ENCODE data around the gene GPC5.
A peak's percentile ranks its signal among the peaks of the same experiment; 100 is the strongest.
"Not testable (repeated sequence)": the region's sequence is repeated elsewhere in the genome, so short reads cannot be mapped to it uniquely, and the experiment has no call there.

The GPC5 gene

DNA sequence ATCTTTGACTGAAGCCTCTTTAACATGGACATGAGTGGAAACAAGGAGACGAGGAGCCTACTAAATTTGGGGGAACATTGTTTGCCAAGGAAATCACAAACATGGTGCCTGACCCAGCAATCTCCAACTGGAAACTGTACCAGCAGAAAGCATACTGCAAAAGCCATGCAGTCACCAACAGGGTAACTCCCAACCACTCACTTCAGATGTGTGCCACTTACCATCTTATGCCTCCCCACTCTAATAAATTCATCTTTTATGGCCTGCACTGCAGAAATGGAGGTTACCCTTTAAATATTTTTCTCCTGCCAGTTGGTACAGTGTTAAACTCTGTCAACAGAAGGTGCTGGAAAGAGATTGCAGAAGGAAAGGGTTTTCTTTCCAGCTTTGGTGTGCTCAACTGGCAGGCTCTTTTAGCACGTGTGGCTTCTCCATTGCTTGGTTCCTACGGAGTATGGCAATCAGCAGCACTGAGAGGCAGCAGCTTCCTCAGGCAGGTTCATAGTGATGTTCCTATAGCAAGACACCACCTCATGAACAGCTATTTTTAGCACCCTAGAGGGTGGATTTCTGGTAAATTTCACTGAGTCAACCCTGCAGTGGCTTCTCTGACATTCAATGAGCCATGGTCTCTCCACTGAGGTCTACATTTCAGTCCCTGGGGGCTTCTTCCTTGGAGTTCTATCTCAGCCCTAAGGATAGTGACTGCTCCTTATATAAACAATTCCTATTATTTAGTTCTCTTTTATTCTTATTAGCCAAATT is 29.6 kb upstream of the GPC5 start:
- no peak for FAIRE-seq

GRCh38 chr13:91369441-91369831 is 29.0 kb upstream of the GPC5 start:
- DNase-seq (ENCODE audit: low spot score) = peak; percentile 14

More for the DNA sequence above, 29.6 kb upstream of the GPC5 start:
- DNase-seq (ENCODE audit: low spot score) = peak; percentile 8

GRCh38 chr13:91370501-91370900 is 27.9 kb upstream of the GPC5 start:
- FAIRE-seq = no peak
- DNase-seq (ENCODE audit: low spot score) = no peak

More at GRCh38 chr13:91369441-91369831, 29.0 kb upstream of the GPC5 start:
- no peak for FAIRE-seq

GRCh38 chr13:91372911-91373310 is 25.5 kb upstream of the GPC5 start:
- DNase-seq (ENCODE audit: low spot score) (no peak), FAIRE-seq (no peak)

DNA sequence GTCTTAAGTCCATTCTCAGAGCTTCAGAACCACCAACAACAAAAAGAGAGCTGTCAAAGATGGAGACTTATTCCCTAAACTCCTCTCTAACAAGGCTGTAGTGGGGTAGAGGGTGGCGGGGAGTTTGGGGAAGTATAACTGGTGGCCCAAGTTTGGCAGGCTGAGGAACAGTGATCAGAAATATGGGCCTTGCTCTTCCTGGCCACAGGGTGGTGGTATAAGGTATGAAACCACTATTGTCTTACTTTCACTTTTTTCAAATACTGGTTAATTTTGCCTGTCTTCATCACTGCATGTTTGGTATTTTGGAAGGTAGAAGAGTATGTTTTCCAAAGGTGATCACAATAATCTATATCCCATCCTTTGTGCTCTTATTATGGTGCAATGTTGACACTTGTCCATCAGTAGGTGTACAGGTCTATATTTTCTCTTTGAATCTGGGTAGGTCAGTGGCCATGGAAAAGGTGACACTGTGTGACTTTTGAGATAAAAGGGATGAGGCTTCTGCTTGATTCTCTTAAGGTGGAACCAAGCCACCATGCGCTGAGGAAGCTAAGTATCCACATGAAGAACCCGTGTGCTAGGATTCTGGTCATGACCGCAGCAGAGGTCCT is 23.2 kb upstream of the GPC5 start:
- DNase-seq (ENCODE audit: low spot score) = no peak
- FAIRE-seq = no peak

GRCh38 chr13:91381371-91381770 is 17.1 kb upstream of the GPC5 start:
- FAIRE-seq (no peak), DNase-seq (ENCODE audit: low spot score) (no peak)

GRCh38 chr13:91383836-91384235 is 14.6 kb upstream of the GPC5 start:
- DNase-seq (ENCODE audit: low spot score) = no peak
- no peak for FAIRE-seq

GRCh38 chr13:91384896-91385295 is 13.5 kb upstream of the GPC5 start:
- FAIRE-seq (no peak), DNase-seq (ENCODE audit: low spot score) (no peak)

GRCh38 chr13:91389186-91389585 is 9.2 kb upstream of the GPC5 start:
- FAIRE-seq = no peak

GRCh38 chr13:91397595-91397994 is 826 bp upstream of the GPC5 start:
- DNase-seq (ENCODE audit: low spot score) (no peak), FAIRE-seq (no peak)

More at GRCh38 chr13:91389186-91389585, 9.2 kb upstream of the GPC5 start:
- DNase-seq (ENCODE audit: low spot score) = no peak

- DNase-seq (ENCODE audit: low spot score) = no peak
- no peak for FAIRE-seq
These were observed 1.0 kb downstream of the GPC5 start for GRCh38 chr13:91399189-91400062.

DNA sequence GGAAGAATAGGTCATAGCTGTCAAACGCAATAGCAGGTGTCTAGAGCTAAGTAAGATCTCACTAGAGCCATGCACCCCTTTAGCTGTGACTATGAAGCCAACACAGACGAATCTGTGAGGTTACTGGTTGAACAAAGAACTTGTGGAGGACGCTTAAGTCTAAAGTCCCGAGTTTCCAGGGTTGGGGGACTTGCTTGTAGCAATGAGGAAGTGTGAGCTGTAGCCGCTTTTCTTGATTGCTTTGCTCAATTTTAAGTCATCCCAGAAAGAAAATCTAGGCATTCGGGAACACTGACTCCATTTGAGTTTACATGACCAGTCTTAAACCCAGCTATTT is 1.6 kb downstream of the GPC5 start:
- FAIRE-seq (no peak), DNase-seq (ENCODE audit: low spot score) (no peak)

DNA sequence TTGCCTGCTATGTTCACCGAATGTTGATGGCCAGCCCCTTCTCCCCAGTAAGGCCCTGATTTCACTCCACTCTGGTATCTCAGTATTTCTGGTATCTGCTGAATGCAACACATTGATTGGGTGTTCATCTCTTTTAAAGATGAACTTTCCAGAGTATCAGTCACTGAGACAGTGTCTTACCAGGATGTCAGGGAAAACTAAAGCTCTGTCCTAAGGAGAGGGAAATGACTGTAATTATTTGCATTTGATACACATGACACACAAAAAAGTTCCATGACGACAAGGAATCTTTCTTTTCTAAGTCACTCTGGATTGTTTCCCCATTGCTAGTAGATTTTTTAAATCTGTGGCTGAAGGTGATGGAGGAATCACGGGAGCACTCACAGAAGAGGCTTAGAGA is 2.2 kb downstream of the GPC5 start:
- DNase-seq (ENCODE audit: low spot score) = no peak
- FAIRE-seq = no peak

GRCh38 chr13:91401920-91402319 is 3.5 kb downstream of the GPC5 start:
- FAIRE-seq (no peak), DNase-seq (ENCODE audit: low spot score) (no peak)

DNA sequence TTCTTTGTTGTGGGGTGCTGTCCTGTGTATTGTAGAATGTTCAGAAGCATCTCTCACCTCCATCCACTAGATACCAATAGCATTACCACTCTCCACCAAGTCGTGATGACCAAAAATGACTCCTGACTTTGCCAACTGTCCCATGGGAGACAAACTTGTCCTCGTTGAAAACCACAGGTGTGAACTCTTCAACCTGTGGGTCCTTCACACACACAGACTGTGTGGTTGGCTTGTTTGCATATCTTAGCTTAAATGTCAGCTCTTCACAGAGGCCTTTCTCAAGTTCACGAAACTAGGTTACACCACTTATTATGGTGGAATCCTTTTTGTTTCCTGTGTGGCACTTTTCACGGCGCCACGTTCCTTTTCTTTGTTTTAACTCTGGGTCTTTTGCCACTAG is 6.8 kb downstream of the GPC5 start:
- no peak for DNase-seq (ENCODE audit: low spot score)
- FAIRE-seq = no peak

DNA sequence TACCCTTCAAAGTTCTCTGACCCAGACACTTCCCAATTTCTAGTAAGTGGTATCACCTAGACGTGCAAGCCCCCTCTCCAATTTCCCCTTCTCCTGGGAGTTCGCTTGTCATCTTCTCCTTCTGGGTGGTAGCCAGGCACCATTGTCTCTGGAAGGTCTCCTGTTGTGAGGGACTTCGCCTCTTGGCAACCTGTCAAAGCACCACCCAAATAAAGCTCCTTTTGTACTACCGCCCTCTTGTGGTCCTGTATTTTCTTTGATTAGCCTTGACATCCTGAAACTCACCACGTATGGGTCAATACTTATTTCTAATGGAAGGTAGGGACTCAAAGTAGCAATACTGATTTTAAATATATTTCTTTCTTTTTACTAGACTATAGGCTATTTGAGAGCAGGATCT is 8.2 kb downstream of the GPC5 start:
- peak; percentile 25 for DNase-seq (ENCODE audit: low spot score)
- no peak for FAIRE-seq

DNA sequence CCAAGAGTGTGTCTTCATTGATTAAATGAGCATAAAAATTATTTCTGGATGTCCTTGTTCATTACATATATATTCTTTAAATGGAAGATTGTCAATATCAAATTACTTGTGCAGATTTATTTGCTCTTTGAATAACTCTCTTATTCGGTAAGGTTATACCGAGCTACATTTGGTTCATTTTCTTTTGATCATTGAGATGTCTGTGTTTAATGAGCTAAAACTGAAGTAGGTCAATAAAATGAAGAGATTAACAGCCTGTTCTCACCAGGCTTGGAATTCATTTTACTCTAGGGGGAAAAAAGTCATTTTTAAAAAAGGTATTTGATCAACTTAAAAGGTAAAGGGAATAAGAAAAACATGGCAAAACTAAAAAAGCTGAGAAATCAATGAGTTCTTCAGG is 10.6 kb downstream of the GPC5 start:
- no peak for FAIRE-seq
- DNase-seq (ENCODE audit: low spot score) = no peak

DNA sequence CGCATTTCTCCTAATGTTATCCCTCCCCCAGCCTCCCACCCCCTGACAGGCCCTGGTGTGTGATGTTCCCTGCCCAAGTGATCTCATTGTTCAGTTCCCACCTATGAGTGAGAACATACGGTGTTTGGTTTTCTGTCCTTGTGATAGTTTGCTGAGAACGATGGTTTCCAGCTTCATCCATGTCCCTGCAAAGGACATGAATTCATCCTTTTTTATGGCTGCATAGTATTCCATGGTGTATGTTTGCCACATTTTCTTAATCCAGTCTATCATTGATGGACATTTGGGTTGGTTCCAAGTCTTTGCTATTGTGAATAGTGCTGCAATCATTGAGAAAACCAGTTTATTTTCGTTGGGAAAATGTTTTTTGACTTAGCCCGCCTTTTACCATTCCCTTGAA is 18.2 kb downstream of the GPC5 start:
- FAIRE-seq; DNase-seq (ENCODE audit: low spot score): not testable (repeated sequence)

DNA sequence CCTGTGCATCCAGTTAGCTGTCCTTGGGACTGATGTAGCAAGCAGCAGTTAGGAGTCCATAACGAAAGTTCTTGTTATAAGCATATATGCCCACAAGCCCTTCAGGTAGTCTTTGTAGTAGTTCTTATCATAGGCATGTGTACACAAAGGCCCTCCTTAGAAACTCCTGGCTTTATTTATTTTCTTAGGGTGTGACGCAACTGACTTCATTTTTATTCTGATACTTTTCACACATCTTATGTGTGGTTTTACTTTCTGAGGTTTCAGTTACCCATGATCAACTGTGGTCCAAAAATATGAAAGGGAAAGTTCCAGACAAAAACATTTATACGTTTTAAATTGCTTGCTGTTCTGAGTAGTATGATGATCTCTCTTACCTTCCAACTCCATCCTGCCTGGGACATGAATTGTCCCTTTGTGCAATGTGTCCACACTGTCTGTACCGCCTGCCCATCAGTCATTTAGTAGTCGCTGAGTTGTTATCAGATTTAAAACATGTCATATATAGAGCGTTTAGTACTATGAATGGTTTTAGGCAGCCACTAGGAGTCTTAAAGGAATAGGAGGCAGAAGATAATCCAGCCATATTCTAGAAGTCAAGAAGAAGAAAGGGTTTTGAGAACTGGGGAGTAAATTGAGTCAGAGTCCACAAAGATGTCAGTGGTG is 19.4 kb downstream of the GPC5 start:
- no peak for DNase-seq (ENCODE audit: low spot score)
- no peak for FAIRE-seq

GRCh38 chr13:91426913-91427312 is 28.5 kb downstream of the GPC5 start:
- DNase-seq (ENCODE audit: low spot score) = no peak
- FAIRE-seq = no peak

DNA sequence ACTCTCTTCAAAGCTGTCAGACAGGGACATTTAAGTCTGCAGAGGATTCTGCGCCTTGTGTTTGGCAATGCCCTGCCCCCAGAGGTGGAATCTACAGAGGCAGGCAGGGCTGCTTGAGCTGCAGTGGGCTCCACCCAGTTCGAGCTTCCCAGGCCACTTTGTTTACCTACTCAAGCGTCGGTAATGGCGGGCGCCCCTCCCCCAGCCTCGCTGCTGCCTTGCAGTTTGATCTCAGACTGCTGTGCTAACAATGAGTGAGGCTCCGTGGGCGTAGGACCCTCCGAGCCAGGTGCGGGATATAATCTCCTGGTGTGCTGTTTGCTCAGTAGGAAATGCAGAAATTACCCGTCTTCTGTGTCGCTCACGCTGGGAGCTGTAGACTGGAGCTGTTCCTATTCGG is 40.3 kb downstream of the GPC5 start:
- FAIRE-seq; DNase-seq (ENCODE audit: low spot score): not testable (repeated sequence)

DNA sequence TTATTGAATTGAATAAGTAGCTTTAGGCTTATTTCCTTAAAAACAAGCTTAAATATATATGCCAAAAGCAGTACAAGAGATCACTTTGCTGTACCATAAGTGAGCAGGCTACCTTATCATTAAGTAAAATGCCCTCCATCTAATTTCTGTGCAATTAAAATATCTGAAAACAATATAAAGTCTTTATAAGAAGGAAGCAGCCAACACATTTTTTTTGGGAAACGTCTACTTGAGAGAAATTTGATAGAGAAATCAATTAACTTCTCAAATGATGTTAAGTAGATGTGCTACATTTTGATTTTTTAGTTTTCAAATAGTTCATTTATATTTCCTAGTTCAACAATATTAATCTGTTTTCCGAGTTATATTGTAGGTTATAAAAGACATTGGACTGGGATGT is 52.5 kb downstream of the GPC5 start:
- DNase-seq (ENCODE audit: low spot score) = no peak
- FAIRE-seq = no peak
